Vagina (tissue), 2 donors: ENCODE results near the gene IL11.

ENCODE experiments used
- CTCF ChIP-seq, 3 experiments: fragments of 450-650 bp in 2 of 3; fragments of 200-600 bp in 1 of 3; sonication (generic) in 1 of 3; IDR thresholded peaks; one replicate each; pipeline ENCODE4 v1.5.1; 2017 to 2019; ENCODE audit warnings: antibody characterized with exemption in 3 of 3, mild to moderate bottlenecking in 2 of 3, moderate library complexity in 2 of 3
- POLR2A ChIP-seq, 2 donors: fragments of 450-650 bp; IDR thresholded peaks; one replicate each; pipeline ENCODE4 v1.6.1; 2017; ENCODE audit warnings: antibody characterized with exemption in 2 of 2, mild to moderate bottlenecking in 2 of 2, moderate library complexity in 2 of 2
- POLR2AphosphoS5 ChIP-seq, 2 donors: sonication (generic); formaldehyde crosslinking; IDR thresholded peaks; one replicate each; pipeline ENCODE4 v1.9.0; 2017; ENCODE audit warnings: antibody characterized with exemption in 2 of 2, mild to moderate bottlenecking in 2 of 2, low read depth in 1 of 2; ENCODE audit not compliant: insufficient read depth in 1 of 2

GRCh38 chr19:55376241-55376933 lies 6.1 kb upstream of the IL11 start, which contains the start of gene TMEM190:
- TF ChIP-seq POLR2A (IDR thresholded peaks at IDR 0.05) (no peak), CTCF (IDR thresholded peaks at IDR 0.05) (no peak), POLR2AphosphoS5 (IDR thresholded peaks at IDR 0.05; ENCODE audit: insufficient read depth in 1 of 2, low read depth in 1 of 2) (no peak)
